H1 (cell line): ENCODE data around the gene DNTTIP2. TPM values are rescaled to one million over a fixed set of nuclear protein-coding genes. Genes with fewer than 3 reads are reported as not detected.

Experiments used
- ATF2 ChIP-seq: IDR thresholded peaks from 2 replicates; pipeline ENCODE4 v1.6.1; 2012; ENCODE audit warnings: low read length, inconsistent platforms
- CEBPB ChIP-seq: IDR thresholded peaks from 2 replicates; pipeline ENCODE4 v1.6.1; 2012; ENCODE audit warnings: low read depth, low read length
- KDM1A ChIP-seq: fragments of 200-600, 300-600 bp; sonication (generic); IDR thresholded peaks from 2 replicates; pipeline ENCODE4 v1.7.1; 2016; ENCODE audit warnings: mild to moderate bottlenecking, low read length, borderline replicate concordance
- POU5F1 ChIP-seq: IDR thresholded peaks from 2 replicates; pipeline ENCODE4 v1.6.1; 2011; ENCODE audit warnings: low read depth, mild to moderate bottlenecking, low read length, moderate library complexity
- RNF2 ChIP-seq: fragments of 200-900, 300-1000 bp; sonication (generic); IDR thresholded peaks from 2 replicates; pipeline ENCODE4 v1.7.1; 2016; ENCODE audit warnings: borderline replicate concordance, low read depth, mild to moderate bottlenecking, antibody characterized with exemption, low read length; ENCODE audit not compliant: poor library complexity, severe bottlenecking; ENCODE audit errors: missing control alignments
- SIN3A ChIP-seq, 2 experiments: IDR thresholded peaks in 1 of 2; conservative IDR thresholded peaks in 1 of 2; 2 replicates each; pipeline ENCODE4 v1.6.1; 2011 to 2012; ENCODE audit warnings: low read length in 2 of 2, improper control_type of control experiment in 1 of 2, low read depth in 1 of 2, mild to moderate bottlenecking in 1 of 2
- TCF12 ChIP-seq: IDR thresholded peaks from 2 replicates; pipeline ENCODE4 v1.6.1; 2011; ENCODE audit warnings: low read depth, mild to moderate bottlenecking, low read length
- polyA plus RNA-seq, 7 experiments: library from polyadenylated mRNA; depleted of rRNA in 3 of 7; stranded (reverse) in 5 of 7; unstranded in 2 of 7; fragments of >200 nt in 5 of 7; fragments of 200-250 nt in 2 of 7; gene quantifications; 1 replicate in 5 of 7; 2 replicates in 1 of 7; 4 replicates in 1 of 7; pipeline versions ENCODE4 v1.2.1 to v1.2.3, GENCODE V29; 2011 to 2013; ENCODE audit warnings: missing spikeins in 2 of 7, mixed read lengths in 2 of 7
- total RNA-seq: library from RNA; stranded (reverse); fragmentation: NEBNext Ultra II Directional; extraction: Animal tissue kit (Norgen Biotek cat#: 25700); gene quantifications from 2 replicates; pipeline ENCODE4 v1.2.1, GENCODE V29; 2021

The DNTTIP2 gene
- total and polyA plus RNA-seq, 2 of the 8 experiments (the other 6 are each of a cell fraction or from before 2014, with no cell fraction given): 6.3 to 80.4 TPM

DNA sequence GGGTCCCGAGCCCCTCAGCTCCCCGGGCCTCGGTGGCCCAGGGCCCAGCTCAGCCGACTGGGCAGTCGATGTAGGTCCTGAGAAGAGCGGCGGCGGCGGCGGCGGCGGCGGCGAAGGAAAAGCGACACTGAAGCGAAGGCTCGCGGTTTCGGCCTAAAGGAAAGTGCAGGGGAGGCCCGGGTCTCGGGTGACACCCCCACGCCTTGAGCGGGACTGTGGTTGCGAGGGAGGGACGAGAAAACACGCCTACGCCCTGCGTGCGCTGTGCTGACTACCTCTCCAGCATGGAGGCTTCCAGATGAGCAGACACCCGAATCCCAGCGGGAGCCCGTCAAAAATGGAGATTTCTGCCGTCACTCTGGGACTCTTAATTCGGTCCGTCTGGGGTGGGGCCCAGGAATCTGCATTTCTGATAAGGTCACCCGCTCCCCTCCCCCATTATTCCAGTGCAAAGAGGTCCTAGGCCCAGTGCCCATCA, 31.2 kb downstream of the DNTTIP2 start (continued):
- TF ChIP-seq KDM1A (peak; percentile 37; the same call in 1 of the 2 replicates), SIN3A (conservative IDR thresholded peaks at IDR 0.05 in 1 of 2, IDR thresholded peaks at IDR 0.05 in 1 of 2; ENCODE audit: low read depth in 1 of 2, low read length in 2 of 2) (peak in 1 of 2 experiments; percentile 76; a peak in 2 of 4 replicates), RNF2 (no peak), CEBPB (no peak), TCF12 (no peak), ATF2 (no peak), POU5F1 (no peak)
